GM19240 (cell line): ENCODE data around the gene SP1.
"Not testable (repeated sequence)": the region's sequence is repeated elsewhere in the genome, so short reads cannot be mapped to it uniquely, and the experiment has no call there.

Experiments used
- DNase-seq: peaks from one replicate; pipeline ENCODE4 v3.0.0; 2011; ENCODE audit warnings: low spot score; ENCODE audit not compliant: insufficient read length

SP1 gene

DNA sequence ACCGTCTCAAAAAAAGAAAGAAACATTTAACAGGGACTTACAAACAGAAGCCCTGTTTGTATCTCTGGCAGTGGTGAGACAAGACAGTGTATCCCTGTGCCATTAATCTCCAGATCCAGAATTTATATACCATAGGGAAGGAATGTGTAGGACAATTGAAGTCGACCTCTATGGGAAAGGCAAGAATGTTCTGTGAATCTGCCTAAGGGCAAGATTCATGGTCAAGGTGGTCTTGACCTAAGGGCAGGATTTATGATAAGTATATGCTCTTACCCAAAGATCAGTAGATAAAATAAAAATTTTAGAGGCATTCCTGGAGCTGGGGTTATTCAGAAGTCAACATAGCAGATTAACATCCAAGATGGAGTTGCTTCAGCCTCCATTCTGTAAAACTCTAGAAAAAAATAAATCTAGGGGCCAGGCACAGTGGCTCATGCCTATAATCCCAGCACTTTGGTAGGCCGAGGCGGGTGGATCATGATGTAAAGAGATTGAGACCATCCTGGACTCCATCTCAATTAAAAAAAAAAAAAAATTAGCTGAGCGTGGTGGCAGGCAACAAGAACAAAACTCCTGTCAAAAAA, 21.0 kb upstream of the SP1 start:
- DNase-seq, result no peak

GRCh38 chr12:53361638-53362037, 18.3 kb upstream of the SP1 start:
- DNase-seq, result not testable (repeated sequence)

- DNase-seq, result no peak
Observed at GRCh38 chr12:53365245-53365904, 14.6 kb upstream of the SP1 start.

DNA sequence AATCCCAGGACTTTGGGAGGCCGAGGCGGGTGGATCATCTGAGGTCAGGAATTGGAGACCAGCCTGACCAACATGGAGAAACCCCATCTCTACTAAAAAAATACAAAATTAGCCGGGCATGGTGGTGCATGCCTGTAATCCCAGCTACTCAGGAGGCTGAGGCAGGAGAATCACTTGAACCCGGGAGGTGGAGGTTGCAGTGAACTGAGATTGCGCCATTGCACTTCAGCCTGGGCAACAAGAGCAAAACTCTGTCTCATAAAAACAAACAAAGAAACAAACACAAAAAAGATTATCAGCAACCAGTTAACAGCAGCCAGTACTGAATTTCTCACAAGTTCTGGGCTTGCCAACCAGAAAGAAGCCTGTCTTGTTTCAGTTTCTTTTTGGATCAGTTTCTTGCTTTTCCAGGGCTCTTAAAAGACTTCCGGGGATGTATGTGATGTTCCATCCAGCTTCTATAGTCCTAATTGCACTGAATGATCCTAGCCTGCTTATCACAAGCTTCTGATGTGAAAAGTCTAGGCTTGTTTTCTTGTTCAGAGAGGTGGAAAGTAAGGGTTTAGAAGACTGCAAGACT, 6.3 kb upstream of the SP1 start:
- DNase-seq, result not testable (repeated sequence)

- DNase-seq, result not testable (repeated sequence)
Observed at GRCh38 chr12:53374277-53374676, 5.7 kb upstream of the SP1 start.

DNA sequence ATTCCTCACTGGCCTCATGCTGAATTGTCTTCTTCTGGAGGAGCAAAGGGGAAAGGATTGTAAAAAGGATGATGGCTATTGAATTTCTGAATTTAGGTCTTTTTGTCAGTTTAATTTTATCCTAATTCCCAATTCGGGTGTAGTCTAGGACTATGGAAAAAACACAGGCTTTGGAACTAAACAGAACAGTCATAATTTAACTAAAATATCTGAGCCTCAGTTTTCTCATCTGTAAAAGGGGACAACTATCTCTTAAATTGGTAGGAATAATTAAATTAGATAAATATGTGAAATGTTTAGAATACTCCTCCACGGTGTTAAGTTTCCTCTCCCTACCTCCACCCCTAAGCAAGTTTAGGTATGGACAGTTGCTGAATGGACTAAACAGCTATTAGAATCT, 3.2 kb upstream of the SP1 start:
- DNase-seq, result no peak

DNA sequence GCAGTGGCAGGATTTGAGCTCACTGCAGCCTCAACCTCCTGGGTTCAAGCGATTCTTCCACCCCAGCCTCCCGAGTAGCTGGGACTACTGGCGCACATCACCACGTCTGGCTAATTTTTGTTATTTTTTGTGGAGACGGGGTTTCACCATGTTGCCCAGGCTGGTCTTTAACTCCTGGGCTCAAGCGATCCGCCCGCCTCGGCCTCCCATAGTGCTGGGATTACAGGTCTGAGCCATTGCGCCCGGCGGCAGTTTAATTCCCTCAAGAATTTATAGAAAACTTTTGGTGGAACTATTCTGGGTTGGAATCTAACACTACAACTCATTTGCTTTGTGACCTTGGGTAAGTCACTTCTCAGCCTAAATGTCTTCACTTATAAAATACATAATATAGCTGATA, 1.8 kb upstream of the SP1 start:
- DNase-seq, result no peak

GRCh38 chr12:53378724-53379388, 1.1 kb upstream of the SP1 start:
- no peak for DNase-seq

DNA sequence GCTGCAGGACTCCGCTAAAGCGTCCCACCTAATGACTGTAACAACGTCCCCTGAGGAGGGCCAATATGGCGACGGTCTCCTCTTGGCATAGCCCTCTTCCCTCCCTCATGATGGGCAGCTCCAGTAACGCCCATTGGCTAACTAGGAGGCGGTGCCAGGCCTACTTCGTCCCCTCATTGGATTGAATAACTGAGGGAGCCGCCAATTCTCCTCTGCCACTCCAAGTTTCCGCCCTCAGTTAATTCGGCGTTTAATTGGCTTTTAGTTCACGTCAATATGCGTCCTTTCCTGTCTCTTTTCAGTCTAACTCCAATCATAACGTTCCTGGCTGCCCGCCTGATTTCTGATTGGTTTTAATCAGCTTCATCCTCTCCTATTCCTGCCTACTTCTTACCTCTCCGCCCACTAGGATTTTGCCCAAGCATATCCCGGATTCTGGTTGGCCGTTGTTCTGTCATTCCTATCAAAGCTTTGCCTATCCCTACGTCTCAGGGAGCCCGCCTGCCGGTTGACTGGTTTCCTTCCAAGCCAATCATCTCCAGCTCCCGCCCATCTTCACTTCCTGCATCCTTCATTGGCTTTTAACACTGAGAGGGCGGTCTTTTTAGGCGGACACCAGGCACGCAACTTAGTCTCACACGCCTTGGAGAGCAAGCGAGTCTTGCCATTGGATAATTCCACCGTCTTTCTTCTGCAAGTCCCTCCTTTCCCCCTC, 430 bp upstream of the SP1 start:
- peak; percentile 72 for DNase-seq

DNA sequence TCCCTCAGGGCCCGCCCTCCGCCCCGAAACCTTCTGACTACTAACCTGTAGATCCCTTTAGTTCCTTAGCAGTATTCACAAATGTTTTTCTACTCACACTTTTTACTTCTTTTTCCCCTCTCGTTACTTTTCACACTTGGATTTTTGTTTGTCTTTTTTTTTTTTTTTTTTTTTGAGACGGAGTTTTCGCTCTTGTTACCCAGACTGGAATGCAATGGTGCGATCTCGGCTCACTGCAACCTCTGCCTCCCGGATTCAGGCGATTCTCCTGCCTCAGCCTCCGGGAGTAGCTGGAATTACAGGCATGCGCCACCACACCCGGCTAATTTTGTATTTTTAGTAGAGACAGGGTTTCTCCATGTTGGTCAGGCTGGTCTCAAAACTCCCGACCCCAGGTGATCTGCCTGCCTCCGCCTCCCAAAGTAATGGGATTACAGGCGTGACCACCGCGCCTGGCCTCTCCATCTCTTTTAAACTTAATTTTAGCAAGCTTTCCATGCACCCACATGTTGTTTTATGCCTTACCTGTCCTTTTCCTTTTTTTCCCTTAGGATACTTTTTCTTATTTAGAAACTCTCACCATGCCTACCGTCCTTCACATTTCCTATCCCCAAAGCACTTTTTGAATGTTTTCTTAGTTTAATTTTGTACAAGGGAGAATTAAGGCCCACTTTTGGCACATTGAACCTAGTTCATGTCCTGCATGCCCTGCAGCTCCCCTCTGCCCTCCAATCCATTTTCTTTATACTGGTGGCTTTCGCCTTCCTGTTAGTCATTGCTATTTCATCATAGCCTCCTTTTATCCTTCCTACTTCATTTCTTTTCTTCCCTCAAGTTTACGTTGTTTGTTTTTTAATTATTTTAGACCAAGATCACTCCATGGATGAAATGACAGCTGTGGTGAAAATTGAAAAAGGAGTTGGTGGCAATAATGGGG, 1.1 kb downstream of the SP1 start:
- no peak for DNase-seq

GRCh38 chr12:53381731-53382630, 2.0 kb downstream of the SP1 start:
- no peak for DNase-seq

DNA sequence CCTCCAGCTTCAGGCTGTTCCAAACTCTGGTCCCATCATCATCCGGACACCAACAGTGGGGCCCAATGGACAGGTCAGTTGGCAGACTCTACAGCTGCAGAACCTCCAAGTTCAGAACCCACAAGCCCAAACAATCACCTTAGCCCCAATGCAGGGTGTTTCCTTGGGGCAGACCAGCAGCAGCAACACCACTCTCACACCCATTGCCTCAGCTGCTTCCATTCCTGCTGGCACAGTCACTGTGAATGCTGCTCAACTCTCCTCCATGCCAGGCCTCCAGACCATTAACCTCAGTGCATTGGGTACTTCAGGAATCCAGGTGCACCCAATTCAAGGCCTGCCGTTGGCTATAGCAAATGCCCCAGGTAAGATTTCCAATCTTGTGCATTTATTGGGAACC, 3.3 kb downstream of the SP1 start:
- DNase-seq, result no peak

DNA sequence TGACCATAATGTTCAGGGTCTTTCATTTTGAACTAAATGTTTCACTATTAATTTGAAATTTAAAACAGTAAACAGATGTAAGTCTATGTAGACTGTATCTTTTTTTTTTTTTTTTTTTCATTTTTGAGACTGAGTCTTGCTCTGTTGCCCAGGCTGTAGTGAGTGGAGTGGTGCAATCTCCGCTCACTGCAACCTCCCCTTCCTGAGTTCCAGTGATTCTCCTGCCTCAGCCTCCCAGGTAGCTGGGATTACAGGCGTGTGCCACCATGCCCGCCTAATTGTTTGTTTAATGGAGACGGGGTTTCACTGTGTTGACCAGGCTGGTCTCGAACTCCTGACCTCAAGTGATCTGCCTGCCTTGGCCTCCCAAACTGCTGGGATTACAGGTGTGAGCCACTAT, 6.4 kb downstream of the SP1 start:
- DNase-seq, result not testable (repeated sequence)

DNA sequence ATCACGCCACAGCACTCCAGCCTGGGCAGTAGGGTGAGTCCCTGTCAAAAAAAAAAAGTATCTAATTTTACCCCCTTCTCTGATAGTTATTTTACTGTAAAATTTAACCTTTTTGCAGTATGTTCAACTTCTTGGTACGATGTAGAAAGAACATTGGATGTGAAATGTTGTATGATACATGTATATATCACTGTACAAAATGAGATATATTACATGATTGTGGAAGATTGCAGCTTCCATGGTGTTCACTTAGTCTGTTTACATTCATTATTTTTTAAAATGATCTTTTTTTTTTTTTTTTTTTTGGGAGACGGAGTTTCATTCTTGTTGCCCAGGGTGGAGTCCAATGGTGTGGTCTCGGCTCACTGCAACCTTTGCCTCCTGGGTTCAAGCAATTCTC, 9.0 kb downstream of the SP1 start:
- no peak for DNase-seq

DNA sequence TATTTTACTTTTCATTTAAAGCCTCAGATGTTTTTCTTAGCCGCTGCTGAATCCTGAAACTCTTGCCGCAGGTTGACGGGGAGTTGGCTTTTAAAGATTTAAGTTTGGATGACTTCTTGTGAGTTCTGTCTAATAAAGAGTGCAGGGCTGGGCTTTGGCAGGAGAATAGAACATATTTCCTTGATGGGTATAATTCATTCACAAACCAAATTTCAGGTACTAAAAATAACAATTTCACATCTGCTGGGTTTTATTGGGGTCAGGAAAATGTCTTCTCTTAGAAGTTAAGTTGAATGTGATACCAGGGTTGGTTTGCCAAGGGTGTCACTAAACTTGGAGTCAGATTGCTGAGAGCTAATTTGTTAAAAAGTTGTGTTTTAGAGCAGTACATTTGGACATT, 9.7 kb downstream of the SP1 start:
- no peak for DNase-seq

GRCh38 chr12:53391724-53392123, 11.7 kb downstream of the SP1 start:
- DNase-seq, result no peak

DNA sequence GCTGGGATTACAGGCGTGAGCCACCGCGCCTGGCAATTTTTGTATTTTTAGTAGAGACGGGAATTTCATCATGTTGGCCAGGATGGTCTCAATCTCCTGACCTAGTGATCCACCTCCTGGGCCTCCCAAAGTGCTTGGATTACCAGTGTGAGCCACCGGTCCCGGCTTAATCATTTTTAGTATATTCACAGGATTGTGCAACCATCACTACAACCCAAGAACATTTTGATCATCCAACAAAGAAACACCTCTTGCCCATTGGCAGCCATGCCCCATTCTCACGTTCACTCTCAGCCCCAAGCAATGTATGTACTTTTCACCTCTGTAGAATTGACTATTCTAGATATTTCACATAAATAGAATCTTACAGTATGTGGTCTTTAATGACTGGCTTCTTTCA, 19.9 kb downstream of the SP1 start:
- DNase-seq, result no peak

GRCh38 chr12:53402351-53402750, 22.4 kb downstream of the SP1 start:
- not testable (repeated sequence) for DNase-seq

DNA sequence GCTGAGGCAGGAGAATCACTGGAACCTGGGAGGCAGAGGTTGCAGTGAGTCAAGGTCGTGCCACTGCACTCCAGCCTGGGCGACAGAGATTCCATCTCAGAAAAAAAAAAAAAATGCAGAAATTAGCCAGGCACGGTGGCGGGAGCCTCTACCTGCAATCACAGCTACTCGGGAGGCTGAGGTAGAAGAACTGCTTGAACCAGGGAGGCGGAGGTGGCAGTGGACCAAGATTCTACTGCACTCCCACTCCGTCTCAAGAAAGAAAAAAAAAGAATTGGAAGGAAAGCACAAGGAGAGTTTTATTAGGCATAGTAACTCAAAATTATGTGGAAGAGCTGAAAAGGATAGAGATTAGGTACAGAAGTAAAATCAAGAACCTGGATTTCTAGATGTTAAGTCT, 22.9 kb downstream of the SP1 start:
- DNase-seq, result no peak

DNA sequence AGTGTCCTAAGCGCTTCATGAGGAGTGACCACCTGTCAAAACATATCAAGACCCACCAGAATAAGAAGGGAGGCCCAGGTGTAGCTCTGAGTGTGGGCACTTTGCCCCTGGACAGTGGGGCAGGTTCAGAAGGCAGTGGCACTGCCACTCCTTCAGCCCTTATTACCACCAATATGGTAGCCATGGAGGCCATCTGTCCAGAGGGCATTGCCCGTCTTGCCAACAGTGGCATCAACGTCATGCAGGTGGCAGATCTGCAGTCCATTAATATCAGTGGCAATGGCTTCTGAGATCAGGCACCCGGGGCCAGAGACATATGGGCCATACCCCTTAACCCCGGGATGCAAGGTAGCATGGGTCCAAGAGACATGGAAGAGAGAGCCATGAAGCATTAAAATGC, 31.0 kb downstream of the SP1 start:
- DNase-seq, result no peak
